Measurements from ENCODE around the gene TENM4.

Gene TENM4

DNA sequence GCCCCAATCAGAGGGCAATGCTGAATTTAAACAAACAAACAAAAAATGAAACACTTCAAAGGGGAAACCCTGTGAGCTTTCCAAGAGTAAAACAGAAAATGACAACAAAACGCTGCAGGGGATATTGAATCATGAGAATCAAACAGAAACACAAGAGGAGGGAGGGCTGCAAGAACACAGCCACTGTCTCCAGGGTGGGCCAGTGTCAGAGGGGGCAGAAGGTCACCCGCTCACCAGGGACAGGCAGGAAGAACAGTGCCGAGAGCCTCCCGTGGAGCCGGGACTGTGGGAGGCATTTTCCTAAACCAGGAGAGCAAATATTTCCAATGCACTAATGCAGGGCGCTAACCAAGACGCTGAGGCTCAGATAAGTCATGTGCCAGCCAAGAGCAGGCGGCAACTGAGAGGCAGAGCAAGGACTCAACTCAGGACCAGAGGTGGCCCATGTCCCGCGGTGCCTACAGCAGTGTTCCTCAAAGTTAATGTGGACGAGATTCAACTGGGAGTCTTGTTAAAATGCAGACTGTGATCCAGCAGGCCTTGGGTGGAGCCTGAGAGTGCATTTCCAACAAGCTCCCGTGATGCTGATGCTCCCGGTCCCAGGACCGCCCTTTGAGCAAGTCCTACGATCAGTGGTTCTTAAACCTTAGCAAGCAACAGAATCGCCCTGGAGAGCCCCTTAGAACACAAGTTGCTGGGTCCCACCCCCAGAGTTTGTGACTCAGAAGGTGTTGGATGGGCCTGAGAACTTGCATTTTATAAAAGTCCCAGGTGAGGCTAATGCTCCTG is 197.2 kb downstream of the TENM4 start:
- DNase-seq (ENCODE audit: low read depth, low spot score) = no peak
- H3K4me3 ChIP-seq (ENCODE audit: low read depth, low read length) = no peak overlapping the region
- TF ChIP-seq, protein P1, sequence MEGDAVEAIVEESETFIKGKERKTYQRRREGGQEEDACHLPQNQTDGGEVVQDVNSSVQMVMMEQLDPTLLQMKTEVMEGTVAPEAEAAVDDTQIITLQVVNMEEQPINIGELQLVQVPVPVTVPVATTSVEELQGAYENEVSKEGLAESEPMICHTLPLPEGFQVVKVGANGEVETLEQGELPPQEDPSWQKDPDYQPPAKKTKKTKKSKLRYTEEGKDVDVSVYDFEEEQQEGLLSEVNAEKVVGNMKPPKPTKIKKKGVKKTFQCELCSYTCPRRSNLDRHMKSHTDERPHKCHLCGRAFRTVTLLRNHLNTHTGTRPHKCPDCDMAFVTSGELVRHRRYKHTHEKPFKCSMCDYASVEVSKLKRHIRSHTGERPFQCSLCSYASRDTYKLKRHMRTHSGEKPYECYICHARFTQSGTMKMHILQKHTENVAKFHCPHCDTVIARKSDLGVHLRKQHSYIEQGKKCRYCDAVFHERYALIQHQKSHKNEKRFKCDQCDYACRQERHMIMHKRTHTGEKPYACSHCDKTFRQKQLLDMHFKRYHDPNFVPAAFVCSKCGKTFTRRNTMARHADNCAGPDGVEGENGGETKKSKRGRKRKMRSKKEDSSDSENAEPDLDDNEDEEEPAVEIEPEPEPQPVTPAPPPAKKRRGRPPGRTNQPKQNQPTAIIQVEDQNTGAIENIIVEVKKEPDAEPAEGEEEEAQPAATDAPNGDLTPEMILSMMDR (IDR thresholded peaks at IDR 0.05; ENCODE audit: insufficient read depth, low read length, missing control alignments) = no peak
- ChIA-PET CTCF (interaction anchor here (1.6 to 2.0 kb wide), 2 partner anchors 196 to 598 kb away, joined by 5 to 9 read pairs; no protein-coding TSS in a partner anchor), POLR2A (interaction anchor here (0.6 to 1.6 kb wide), 4 partner anchors 15 to 696 kb away, joined by 3 to 5 read pairs (median 4); partner anchors contain the start of gene TENM4)

DNA sequence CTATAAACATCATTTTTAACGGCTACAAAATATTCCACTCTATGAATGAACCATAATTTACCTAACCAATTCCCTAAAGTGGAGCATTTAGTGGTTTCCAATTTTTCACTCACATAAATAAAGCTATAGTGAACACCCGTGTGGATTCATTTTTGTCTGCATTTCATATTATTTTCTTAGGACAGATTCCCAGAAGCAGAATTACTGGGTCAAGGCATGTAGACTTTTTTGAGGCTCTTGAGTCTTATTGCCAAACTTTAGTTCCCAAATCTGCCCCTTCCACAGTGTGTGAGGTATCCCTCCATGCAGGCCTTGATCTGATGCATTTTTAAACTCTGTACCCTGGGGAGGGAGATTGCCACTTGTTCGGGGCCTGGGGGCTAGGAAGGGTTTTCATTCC is 198.2 kb downstream of the TENM4 start:
- H3K4me3 ChIP-seq (ENCODE audit: low read depth, low read length) = no peak overlapping the region
- POLR2A ChIA-PET = interaction anchor here (1.2 kb wide), 1 partner anchor 224 kb away, joined by 3 read pairs; no protein-coding TSS in a partner anchor
- TF ChIP-seq, protein P1 (IDR thresholded peaks at IDR 0.05; ENCODE audit: insufficient read depth, low read length, missing control alignments) = no peak
- no peak for DNase-seq (ENCODE audit: low read depth, low spot score)
- CTCF ChIA-PET = no interaction called here

DNA sequence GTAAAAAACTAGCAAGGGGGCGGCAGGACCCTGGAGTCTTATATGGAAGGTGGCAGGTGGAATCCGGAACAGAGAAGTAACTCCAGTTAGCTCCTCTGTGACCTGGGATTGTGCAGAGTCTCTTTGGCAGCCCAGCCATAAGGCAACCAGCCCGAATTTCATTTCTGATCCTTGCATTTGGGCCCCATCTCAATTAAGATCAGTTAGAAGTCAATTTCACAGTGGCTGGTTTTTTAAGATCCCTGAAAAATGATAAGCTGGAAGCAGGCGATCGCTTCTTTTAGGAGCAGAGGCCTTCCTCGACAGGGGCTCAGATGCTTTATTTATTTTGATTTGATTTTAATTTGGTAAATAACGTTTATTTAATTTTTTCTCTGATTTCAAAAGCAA is 199.0 kb downstream of the TENM4 start:
- ChIA-PET POLR2A (interaction anchor here (1.2 kb wide), 1 partner anchor 223 kb away, joined by 3 read pairs; no protein-coding TSS in a partner anchor), CTCF (interaction anchor here (1.0 kb wide), 1 partner anchor 595 kb away, joined by 3 read pairs; no protein-coding TSS in a partner anchor)
- DNase-seq (ENCODE audit: low read depth, low spot score) = no peak
- H3K4me3 ChIP-seq (ENCODE audit: low read depth, low read length) = no peak overlapping the region
- TF ChIP-seq, protein P1 (IDR thresholded peaks at IDR 0.05; ENCODE audit: insufficient read depth, low read length, missing control alignments) = no peak

DNA sequence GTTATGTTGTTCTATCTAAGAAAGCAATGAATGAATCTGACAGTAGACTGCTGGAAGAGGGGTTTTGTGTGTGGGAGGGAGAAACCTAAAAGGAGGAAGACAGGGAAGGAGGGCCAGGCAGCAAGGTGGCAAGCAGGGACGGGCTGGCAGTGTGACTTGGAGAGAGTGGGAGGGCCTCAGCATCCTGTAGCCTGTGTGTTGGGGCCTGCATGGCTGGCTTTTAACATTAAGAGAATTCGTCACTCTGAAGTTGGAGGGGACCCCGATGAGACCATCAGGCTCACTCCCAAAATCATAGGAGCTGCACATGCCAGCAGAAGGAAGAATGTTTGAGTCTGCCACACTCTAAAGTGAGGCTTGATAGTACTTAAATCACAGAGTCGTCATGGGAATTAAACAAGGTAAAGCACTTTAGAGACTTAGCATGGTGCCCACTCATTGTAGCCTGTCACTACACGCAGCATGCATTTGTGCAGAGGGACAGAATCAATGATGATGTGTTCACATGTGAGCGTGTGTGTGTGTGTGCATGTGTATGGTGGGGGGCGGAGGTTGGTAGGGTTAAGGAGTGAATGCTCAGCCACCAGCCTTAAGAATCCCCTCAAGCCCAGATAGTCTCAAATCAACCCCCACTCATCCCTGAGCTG is 199.5 kb downstream of the TENM4 start:
- no peak for DNase-seq (ENCODE audit: low read depth, low spot score)
- POLR2A ChIA-PET = interaction anchor here (1.2 kb wide), 1 partner anchor 222 kb away, joined by 3 read pairs; no protein-coding TSS in a partner anchor
- TF ChIP-seq, protein P1 (IDR thresholded peaks at IDR 0.05; ENCODE audit: insufficient read depth, low read length, missing control alignments) = no peak
- CTCF ChIA-PET = interaction anchor here (1.0 kb wide), 1 partner anchor 594 kb away, joined by 3 read pairs; no protein-coding TSS in a partner anchor
- H3K4me3 ChIP-seq (ENCODE audit: low read depth, low read length) = no peak overlapping the region

DNA sequence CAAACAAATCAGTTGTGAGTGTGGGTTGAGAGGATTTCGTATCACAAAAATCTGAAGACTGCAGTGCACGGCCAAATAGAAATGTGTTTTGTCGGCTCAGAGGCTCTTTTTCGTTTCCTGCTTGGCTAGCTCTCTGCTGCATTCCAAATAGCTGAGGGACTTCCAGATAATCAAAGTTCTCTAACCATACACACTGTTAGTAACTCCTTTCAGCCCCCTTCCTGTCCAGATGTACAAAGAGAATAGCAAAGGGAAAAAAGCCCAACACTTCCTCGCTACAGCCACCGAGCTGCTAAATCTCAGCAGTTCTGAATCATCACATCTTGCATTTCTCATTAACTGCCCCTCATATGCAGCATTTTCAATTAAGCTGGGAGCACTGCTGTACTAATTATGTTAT is 203.1 kb downstream of the TENM4 start:
- TF ChIP-seq, protein P1 (IDR thresholded peaks at IDR 0.05; ENCODE audit: insufficient read depth, low read length, missing control alignments) = no peak
- no peak overlapping the region for H3K4me3 ChIP-seq (ENCODE audit: low read depth, low read length)
- peak; percentile 68 for DNase-seq (ENCODE audit: low read depth, low spot score)
- ChIA-PET CTCF (interaction anchor here (1.1 kb wide), 1 partner anchor 256 kb away, joined by 4 read pairs; no protein-coding TSS in a partner anchor), POLR2A (interaction anchor here (0.7 to 2.3 kb wide), 3 partner anchors 12 to 203 kb away, joined by 3 to 15 read pairs (median 7); partner anchors contain the start of gene TENM4)

DNA sequence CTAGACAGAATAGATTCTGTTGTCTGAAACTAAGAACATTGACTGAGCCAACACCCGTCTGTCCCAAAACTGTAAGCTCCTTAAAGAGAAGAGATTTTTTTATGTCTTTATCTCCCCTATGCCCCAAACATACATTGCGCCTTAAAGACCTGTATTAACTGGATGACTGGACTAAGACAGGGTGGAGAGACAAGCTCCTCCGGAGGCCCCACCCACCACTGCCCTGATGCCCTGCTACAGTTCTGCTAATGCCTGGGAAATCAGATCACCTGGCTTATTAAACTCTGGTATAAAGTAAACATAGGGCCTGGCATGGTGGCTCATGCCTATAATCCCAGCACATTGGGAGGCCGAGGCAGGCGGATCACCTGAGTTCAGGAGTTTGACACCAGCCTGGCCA is 203.7 kb downstream of the TENM4 start:
- CTCF ChIA-PET = no interaction called here
- TF ChIP-seq, protein P1 (IDR thresholded peaks at IDR 0.05; ENCODE audit: insufficient read depth, low read length, missing control alignments) = no peak
- POLR2A ChIA-PET = interaction anchor here (0.6 to 2.3 kb wide), 4 partner anchors 12 to 769 kb away, joined by 3 to 15 read pairs (median 6); partner anchors contain the start of gene TENM4

More for the DNA sequence above, 203.7 kb downstream of the TENM4 start:
- H3K4me3 ChIP-seq (ENCODE audit: low read depth, low read length) = no peak overlapping the region
- no peak for DNase-seq (ENCODE audit: low read depth, low spot score)
